Transverse colon (tissue), 4 donors: ENCODE data around the gene FAM13A.

Experiments
- EP300 ChIP-seq: sonication (generic); formaldehyde crosslinking; IDR thresholded peaks from one replicate; pipeline ENCODE4 v1.6.1; 2017; ENCODE audit warnings: antibody characterized with exemption, low read depth
- POLR2A ChIP-seq: fragments of 450-650 bp; IDR thresholded peaks from one replicate; pipeline ENCODE4 v1.6.1; 2016; ENCODE audit warnings: antibody characterized with exemption, mild to moderate bottlenecking, moderate library complexity
- POLR2AphosphoS5 ChIP-seq, 3 donors: sonication (generic); formaldehyde crosslinking; IDR thresholded peaks; one replicate each; pipeline ENCODE4 v1.6.1; 2016; ENCODE audit warnings: antibody characterized with exemption in 3 of 3
- TF ChIP-seq, protein P1 (sequence below), 5 experiments: fragments of 200-600 bp in 3 of 5; fragments of 450-650 bp in 2 of 5; sonication (generic) in 3 of 5; IDR thresholded peaks; 1 replicate in 2 of 5; 2 replicates in 3 of 5; pipeline ENCODE4 v1.5.1; 2016 to 2017; ENCODE audit warnings: antibody characterized with exemption in 5 of 5, inconsistent platforms in 3 of 5, mild to moderate bottlenecking in 2 of 5, moderate library complexity in 1 of 5

DNA sequence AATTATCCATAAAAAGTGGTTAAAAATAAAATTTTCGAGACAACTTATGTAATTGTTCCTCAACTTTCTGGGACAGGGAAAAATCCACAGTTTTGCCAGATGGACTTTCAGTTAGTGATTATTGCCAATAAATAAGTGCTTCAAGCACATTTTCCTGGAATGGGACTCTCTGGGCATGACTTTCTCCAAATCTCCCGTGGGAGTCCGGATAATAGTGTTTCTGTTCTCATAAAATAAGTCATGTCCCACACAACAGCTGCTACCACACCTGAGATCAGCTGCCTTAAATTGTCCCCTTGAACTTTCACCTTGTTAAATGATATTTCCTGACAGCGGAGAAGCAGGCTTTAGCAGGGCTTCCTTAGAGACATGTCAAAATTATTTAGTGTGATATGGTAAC is 226.0 kb downstream of the FAM13A start:
- TF ChIP-seq, protein P1, sequence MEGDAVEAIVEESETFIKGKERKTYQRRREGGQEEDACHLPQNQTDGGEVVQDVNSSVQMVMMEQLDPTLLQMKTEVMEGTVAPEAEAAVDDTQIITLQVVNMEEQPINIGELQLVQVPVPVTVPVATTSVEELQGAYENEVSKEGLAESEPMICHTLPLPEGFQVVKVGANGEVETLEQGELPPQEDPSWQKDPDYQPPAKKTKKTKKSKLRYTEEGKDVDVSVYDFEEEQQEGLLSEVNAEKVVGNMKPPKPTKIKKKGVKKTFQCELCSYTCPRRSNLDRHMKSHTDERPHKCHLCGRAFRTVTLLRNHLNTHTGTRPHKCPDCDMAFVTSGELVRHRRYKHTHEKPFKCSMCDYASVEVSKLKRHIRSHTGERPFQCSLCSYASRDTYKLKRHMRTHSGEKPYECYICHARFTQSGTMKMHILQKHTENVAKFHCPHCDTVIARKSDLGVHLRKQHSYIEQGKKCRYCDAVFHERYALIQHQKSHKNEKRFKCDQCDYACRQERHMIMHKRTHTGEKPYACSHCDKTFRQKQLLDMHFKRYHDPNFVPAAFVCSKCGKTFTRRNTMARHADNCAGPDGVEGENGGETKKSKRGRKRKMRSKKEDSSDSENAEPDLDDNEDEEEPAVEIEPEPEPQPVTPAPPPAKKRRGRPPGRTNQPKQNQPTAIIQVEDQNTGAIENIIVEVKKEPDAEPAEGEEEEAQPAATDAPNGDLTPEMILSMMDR (IDR thresholded peaks at IDR 0.05), result no peak
- no peak for TF ChIP-seq POLR2AphosphoS5 (IDR thresholded peaks at IDR 0.05)
- TF ChIP-seq POLR2A, result no peak
- TF ChIP-seq EP300, result no peak
